ENCODE results near the gene MSMP. TPM values are rescaled to one million over a fixed set of nuclear protein-coding genes. Genes with fewer than 3 reads are reported as not detected.

Gene MSMP
- total RNA-seq, 2 donors from 2014 or later: 2.1 TPM; not detected in 1

- no peak for DNase-seq
- no peaks in the 10 kb centered on the region for H3K9me3 ChIP-seq
- intact Hi-C loops (cut with DNase I): no loop called here
- no peaks in the 10 kb centered on the region for H3K4me1 ChIP-seq
- no peak overlapping the region for H3K4me3 ChIP-seq
- H3K9ac ChIP-seq (ENCODE audit: low read depth in 2 of 2, low read length in 2 of 2): no peak overlapping the region
- TF ChIP-seq CTCF (IDR thresholded peaks at IDR 0.05): no peak
- no peaks in the 10 kb centered on the region for H3K36me3 ChIP-seq
- no peak overlapping the region for H3K27ac ChIP-seq
- no peaks in the 10 kb centered on the region for H3K27me3 ChIP-seq
These were observed 41.6 kb upstream of the MSMP start for GRCh38 chr9:35795695-35796094.

DNA sequence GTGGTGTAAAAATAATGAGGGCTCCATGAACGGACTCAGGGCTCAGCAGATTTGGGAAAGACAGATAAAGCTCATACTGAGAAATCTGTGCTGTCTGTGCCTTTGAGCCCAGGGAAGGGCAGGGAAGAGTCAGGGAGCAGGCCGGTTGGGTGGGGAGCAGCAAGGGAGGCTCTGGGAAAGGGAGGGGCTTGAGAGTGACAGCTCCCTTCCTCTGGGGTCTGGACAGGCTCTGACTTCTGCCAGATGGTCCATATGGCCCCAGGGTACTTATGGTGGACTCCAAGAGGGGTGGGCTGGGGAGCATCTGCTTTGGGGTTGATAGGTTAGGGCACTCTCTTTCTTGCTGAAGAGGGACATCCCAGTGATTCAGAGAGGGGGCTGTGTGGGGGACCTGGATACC is 39.4 kb upstream of the MSMP start:
- Histone ChIP-seq H3K4me1 (no peaks in the 10 kb centered on the region), H3K36me3 (no peaks in the 10 kb centered on the region), H3K27ac (no peak overlapping the region), H3K4me3 (no peak overlapping the region), H3K9ac (ENCODE audit: low read depth in 2 of 2, low read length in 2 of 2) (peak overlapping the region in 1 of 2 donors; percentile 14), H3K27me3 (no peaks in the 10 kb centered on the region), H3K9me3 (no peaks in the 10 kb centered on the region)
- TF ChIP-seq CTCF (IDR thresholded peaks at IDR 0.05): no peak
- intact Hi-C loops (cut with DNase I): loop anchor here (5.0 kb wide), 2 partner anchors 84 to 99 kb away; no protein-coding TSS in a partner anchor
- DNase-seq: no peak

DNA sequence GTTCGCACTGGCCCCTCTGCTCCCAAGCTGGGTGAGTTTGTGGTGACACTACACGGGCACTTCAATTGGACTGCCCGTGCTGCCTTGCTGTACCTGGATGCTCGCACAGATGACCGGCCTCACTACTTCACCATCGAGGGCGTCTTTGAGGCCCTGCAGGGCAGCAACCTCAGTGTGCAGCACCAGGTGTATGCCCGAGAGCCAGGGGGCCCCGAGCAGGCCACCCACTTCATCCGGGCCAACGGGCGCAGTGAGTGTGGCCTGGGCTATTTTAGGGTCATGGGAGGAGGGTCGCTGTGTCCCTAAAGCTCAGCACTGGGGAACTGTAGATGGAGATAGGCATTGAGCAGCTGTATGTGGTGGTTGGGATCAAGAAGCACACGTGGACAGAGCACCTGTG is 38.8 kb upstream of the MSMP start:
- H3K9me3 ChIP-seq: no peaks in the 10 kb centered on the region
- TF ChIP-seq CTCF (IDR thresholded peaks at IDR 0.05): no peak
- no peaks in the 10 kb centered on the region for H3K36me3 ChIP-seq
- no peak overlapping the region for H3K9ac ChIP-seq (ENCODE audit: low read depth in 2 of 2, low read length in 2 of 2)
- intact Hi-C loops (cut with DNase I): loop anchor here (5.0 kb wide), 2 partner anchors 84 to 99 kb away; no protein-coding TSS in a partner anchor
- H3K27ac ChIP-seq: no peak overlapping the region
- no peaks in the 10 kb centered on the region for H3K4me1 ChIP-seq
- H3K4me3 ChIP-seq: no peak overlapping the region
- H3K27me3 ChIP-seq: no peaks in the 10 kb centered on the region
- DNase-seq: no peak

DNA sequence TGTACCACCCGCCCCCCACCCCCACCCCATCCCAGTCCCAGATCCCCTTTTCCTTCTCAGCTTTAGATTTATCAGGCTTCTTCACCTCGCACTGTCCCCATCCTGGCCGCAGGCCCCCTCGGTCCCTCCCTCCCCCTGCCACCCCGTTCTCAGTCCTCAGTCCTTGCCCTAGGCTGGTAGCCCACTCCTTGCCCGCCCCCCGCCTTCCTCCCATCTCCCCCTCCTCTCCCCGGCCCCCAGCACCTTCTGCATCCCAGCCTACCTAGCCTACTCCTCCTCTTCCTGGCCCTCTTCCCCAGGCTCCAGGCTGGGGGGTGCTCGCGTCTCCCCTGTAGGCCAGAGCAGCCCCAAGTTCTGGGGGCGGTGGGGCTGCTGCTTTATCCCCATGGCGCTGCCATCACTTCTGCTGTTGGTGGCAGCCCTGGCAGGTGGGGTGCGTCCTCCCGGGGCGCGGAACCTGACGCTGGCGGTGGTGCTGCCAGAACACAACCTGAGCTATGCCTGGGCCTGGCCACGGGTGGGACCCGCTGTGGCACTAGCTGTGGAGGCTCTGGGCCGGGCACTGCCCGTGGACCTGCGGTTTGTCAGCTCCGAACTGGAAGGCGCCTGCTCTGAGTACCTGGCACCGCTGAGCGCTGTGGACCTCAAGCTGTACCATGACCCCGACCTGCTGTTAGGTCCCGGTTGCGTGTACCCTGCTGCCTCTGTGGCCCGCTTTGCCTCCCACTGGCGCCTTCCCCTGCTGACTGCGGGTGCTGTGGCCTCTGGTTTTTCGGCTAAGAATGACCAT is 38.1 kb upstream of the MSMP start:
- Histone ChIP-seq H3K9me3 (no peaks in the 10 kb centered on the region), H3K9ac (ENCODE audit: low read depth in 2 of 2, low read length in 2 of 2) (no peak overlapping the region), H3K27ac (no peak overlapping the region), H3K36me3 (no peaks in the 10 kb centered on the region), H3K4me1 (no peaks in the 10 kb centered on the region), H3K27me3 (no peaks in the 10 kb centered on the region), H3K4me3 (peak overlapping the region; percentile 13)
- DNase-seq: no peak
- TF ChIP-seq CTCF (IDR thresholded peaks at IDR 0.05): no peak
- intact Hi-C loops (cut with DNase I): loop anchor here (5.0 kb wide), 2 partner anchors 85 to 100 kb away; no protein-coding TSS in a partner anchor

GRCh38 chr9:35791297-35791921 is 37.3 kb upstream of the MSMP start, which contains the start of gene NPR2:
Gene NPR2 (plus strand): TSS chr9:35791591. CDS start chr9:35792409, 818 bp downstream.
- Histone ChIP-seq H3K27ac (no peak within 1 kb of the TSS), H3K9me3 (no peaks in the 10 kb centered on the region), H3K27me3 (no peaks in the 10 kb centered on the region), H3K36me3 (no peaks in the 10 kb centered on the region), H3K9ac (ENCODE audit: low read depth in 2 of 2, low read length in 2 of 2) (peak within 1 kb of the TSS; percentile 26 to 40), H3K4me3 (peak within 1 kb of the TSS; percentile 13), H3K4me1 (no peaks in the 10 kb centered on the region)
- intact Hi-C loops (cut with DNase I): loop anchor here (5.0 kb wide), 2 partner anchors 86 to 101 kb away; no protein-coding TSS in a partner anchor
- no peak for TF ChIP-seq CTCF (IDR thresholded peaks at IDR 0.05)
- no peak for DNase-seq
